Testis (tissue), 3 donors: ENCODE measurements around the gene VPS35L. TPM values are rescaled to one million over a fixed set of nuclear protein-coding genes. Genes with fewer than 3 reads are reported as not detected.
"Not testable (repeated sequence)": the region's sequence is repeated elsewhere in the genome, so short reads cannot be mapped to it uniquely, and the experiment has no call there.

Experiments
- DNase-seq: peaks from one replicate; pipeline ENCODE4 v3.0.0-alpha.2; 2019
- H3K27ac ChIP-seq, 2 donors: fragments of 200-600 bp; sonication (generic); one replicate each; pipeline ENCODE4 v1.5.1; 2019
- H3K27me3 ChIP-seq: fragments of 200-600 bp; sonication (generic); one replicate; pipeline ENCODE4 v1.5.1; 2019
- H3K36me3 ChIP-seq: fragments of 200-600 bp; sonication (generic); one replicate; pipeline ENCODE4 v1.5.1; 2017; ENCODE audit warnings: low read depth; ENCODE audit errors: missing control alignments
- H3K4me1 ChIP-seq: fragments of 200-600 bp; sonication (generic); one replicate; pipeline ENCODE4 v1.5.1; 2019
- H3K4me3 ChIP-seq, 2 donors: fragments of 200-600 bp; sonication (generic); one replicate each; pipeline ENCODE4 v1.5.1; 2017 to 2019
- H3K9me3 ChIP-seq: fragments of 200-600 bp; sonication (generic); one replicate; pipeline ENCODE4 v1.5.1; 2017
- CTCF ChIP-seq, 3 experiments: fragments of 450-650 bp in 2 of 3; fragments of 200-600 bp in 1 of 3; sonication (generic) in 1 of 3; IDR thresholded peaks; one replicate each; pipeline ENCODE4 v1.5.1; 2016 to 2019; ENCODE audit warnings: antibody characterized with exemption in 3 of 3, mild to moderate bottlenecking in 2 of 3, moderate library complexity in 1 of 3
- POLR2A ChIP-seq: fragments of 450-650 bp; IDR thresholded peaks from one replicate; pipeline ENCODE4 v1.6.1; 2017; ENCODE audit warnings: antibody characterized with exemption, mild to moderate bottlenecking, moderate library complexity
- WGBS, 2 donors: methylation state at CpG; one replicate each; pipeline ENCODE4 v1.1.5; 2018; 5-methylcytosine and 5-hydroxymethylcytosine counted together
- intact Hi-C: fragments of 100-400 bp; cut with DNase I; formaldehyde crosslinking; loops from one replicate; pipeline ENCODE4 v1.15.1; 2023; ENCODE audit warnings: low total_unique reads
- polyA plus RNA-seq: library from polyadenylated mRNA; stranded (reverse); fragments of 350-450 nt; fragmentation: Illumina TruSeq; extraction: RNeasy Lipid Tissue Mini Kit (QIAGEN cat#74804); gene quantifications from one replicate; pipeline ENCODE4 v1.2.3, GENCODE V29; 2014; ENCODE audit warnings: low read depth, low replicate concordance; ENCODE audit not compliant: insufficient read depth
- total RNA-seq, 2 donors: library from RNA; depleted of rRNA; stranded (reverse); fragments of >200 nt; gene quantifications; one replicate each; pipeline ENCODE4 v1.2.3, GENCODE V29; 2016

The VPS35L gene
- total and polyA plus RNA-seq, 3 donors from 2014 or later, result 76.1 to 88.9 (median 80.5) TPM

GRCh38 chr16:19713697-19714096 lies 158.2 kb downstream of the VPS35L start:
- 88 to 91% methylated on average over 6 of the region's 6 CpGs for WGBS, 2 donors
- no peaks in the 10 kb centered on the region for H3K9me3 ChIP-seq
- no peak for DNase-seq
- TF ChIP-seq POLR2A (no peak), CTCF (IDR thresholded peaks at IDR 0.05) (no peak)
- H3K36me3 ChIP-seq, result no peaks in the 10 kb centered on the region
- H3K4me1 ChIP-seq, result peaks cover 14% of the 10 kb centered on the region
- intact Hi-C loops, result no loop called here
- H3K27me3 ChIP-seq, result no peaks in the 10 kb centered on the region
- no peak overlapping the region for H3K27ac ChIP-seq
- H3K4me3 ChIP-seq, result no peak overlapping the region

GRCh38 chr16:19715566-19715965 lies 160.1 kb downstream of the VPS35L start:
- Histone ChIP-seq H3K36me3 (no peaks in the 10 kb centered on the region), H3K27ac (no peak overlapping the region), H3K4me1 (peaks cover 20% of the 10 kb centered on the region), H3K9me3 (no peaks in the 10 kb centered on the region), H3K4me3 (no peak overlapping the region), H3K27me3 (no peaks in the 10 kb centered on the region)
- no peak for TF ChIP-seq POLR2A
- no peak for TF ChIP-seq CTCF (IDR thresholded peaks at IDR 0.05)
- no peak for DNase-seq
- WGBS, 2 donors, result 86 to 97% methylated on average over 5 of the region's 5 CpGs
- intact Hi-C loops, result no loop called here

- Histone ChIP-seq H3K27me3 (no peaks in the 10 kb centered on the region), H3K4me1 (peaks cover 17% of the 10 kb centered on the region), H3K36me3 (no peaks in the 10 kb centered on the region), H3K27ac (no peak overlapping the region), H3K9me3 (no peaks in the 10 kb centered on the region), H3K4me3 (no peak overlapping the region)
- intact Hi-C loops, result no loop called here
- no peak for TF ChIP-seq CTCF (IDR thresholded peaks at IDR 0.05)
- WGBS, 2 donors, result 64 to 68% methylated on average over 1 of the region's 1 CpG
- DNase-seq, result no peak
Observed at GRCh38 chr16:19716183-19716582, 160.7 kb downstream of the VPS35L start.

GRCh38 chr16:19716728-19717127 lies 161.2 kb downstream of the VPS35L start:
- Histone ChIP-seq H3K4me1 (peaks cover 17% of the 10 kb centered on the region), H3K27ac (peak overlapping the region in 1 of 2 donors; percentile 78), H3K4me3 (peak overlapping the region in 1 of 2 donors; percentile 91)
- DNase-seq, intact Hi-C loops, H3K9me3 ChIP-seq, H3K27me3 ChIP-seq, H3K36me3 ChIP-seq: not testable (repeated sequence)
- WGBS, 2 donors, result 27 to 30% methylated on average over 11 of the region's 11 CpGs

GRCh38 chr16:19717314-19717713 lies 161.8 kb downstream of the VPS35L start:
- no peaks in the 10 kb centered on the region for H3K27me3 ChIP-seq
- intact Hi-C loops, result no loop called here
- WGBS, 2 donors, result 0% methylated on average over 10 of the region's 10 CpGs
- H3K36me3 ChIP-seq, result no peaks in the 10 kb centered on the region
- H3K4me1 ChIP-seq, result peaks cover 17% of the 10 kb centered on the region
- no peak for DNase-seq
- peak overlapping the region; percentile 91 to 97 for H3K4me3 ChIP-seq
- TF ChIP-seq CTCF (IDR thresholded peaks at IDR 0.05) (no peak), POLR2A (no peak)
- peak overlapping the region; percentile 78 to 82 for H3K27ac ChIP-seq
- no peaks in the 10 kb centered on the region for H3K9me3 ChIP-seq
